ENCODE measurements around the gene NABP1.

The NABP1 gene

DNA sequence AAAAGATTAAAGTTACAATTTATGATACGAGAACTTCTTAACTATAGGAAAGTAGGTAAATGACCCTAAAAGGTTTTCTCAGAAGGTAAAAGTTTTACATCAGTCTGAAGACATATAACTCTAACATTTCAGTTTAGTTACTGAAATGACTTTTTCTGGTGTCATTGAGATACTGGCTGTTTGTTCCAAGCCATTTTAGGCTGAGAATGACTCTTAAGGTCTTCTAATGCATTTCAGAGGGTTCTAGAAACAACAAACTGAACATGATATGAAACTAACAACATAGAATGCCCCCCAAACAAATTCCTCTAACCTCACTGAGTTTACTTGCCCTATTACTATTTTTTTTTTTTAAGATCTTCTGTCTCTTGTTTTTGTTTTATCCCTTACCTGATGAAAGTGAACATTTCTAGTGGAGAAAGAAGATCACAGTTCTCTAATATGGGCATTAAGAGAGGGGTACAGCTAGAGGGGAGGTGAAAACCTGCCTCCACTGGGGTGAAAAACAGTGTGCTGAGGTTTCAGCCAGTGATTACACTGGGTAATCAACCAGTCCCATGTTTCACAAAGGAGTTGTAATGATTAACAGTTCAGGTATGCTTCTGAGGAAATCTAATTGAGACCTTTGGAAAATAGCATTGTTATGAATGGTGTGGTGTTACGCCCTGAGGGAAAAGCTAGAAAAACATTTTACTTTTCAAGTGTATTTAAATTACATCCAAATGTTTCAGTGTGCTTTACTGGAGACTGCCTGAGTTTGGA is 11.2 kb downstream of the NABP1 start:
- no peak for TF ChIP-seq POLR2A (IDR thresholded peaks at IDR 0.05; ENCODE audit: extremely low read depth, insufficient read length)
- TF ChIP-seq, protein P1, sequence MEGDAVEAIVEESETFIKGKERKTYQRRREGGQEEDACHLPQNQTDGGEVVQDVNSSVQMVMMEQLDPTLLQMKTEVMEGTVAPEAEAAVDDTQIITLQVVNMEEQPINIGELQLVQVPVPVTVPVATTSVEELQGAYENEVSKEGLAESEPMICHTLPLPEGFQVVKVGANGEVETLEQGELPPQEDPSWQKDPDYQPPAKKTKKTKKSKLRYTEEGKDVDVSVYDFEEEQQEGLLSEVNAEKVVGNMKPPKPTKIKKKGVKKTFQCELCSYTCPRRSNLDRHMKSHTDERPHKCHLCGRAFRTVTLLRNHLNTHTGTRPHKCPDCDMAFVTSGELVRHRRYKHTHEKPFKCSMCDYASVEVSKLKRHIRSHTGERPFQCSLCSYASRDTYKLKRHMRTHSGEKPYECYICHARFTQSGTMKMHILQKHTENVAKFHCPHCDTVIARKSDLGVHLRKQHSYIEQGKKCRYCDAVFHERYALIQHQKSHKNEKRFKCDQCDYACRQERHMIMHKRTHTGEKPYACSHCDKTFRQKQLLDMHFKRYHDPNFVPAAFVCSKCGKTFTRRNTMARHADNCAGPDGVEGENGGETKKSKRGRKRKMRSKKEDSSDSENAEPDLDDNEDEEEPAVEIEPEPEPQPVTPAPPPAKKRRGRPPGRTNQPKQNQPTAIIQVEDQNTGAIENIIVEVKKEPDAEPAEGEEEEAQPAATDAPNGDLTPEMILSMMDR (IDR thresholded peaks at IDR 0.05; ENCODE audit: low read depth, low read length) = no peak
- TF ChIP-seq, protein P2, sequence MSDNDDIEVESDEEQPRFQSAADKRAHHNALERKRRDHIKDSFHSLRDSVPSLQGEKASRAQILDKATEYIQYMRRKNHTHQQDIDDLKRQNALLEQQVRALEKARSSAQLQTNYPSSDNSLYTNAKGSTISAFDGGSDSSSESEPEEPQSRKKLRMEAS (IDR thresholded peaks at IDR 0.05; ENCODE audit: low read depth, low read length) = no peak
- TF ChIP-seq MYC (IDR thresholded peaks at IDR 0.05; ENCODE audit: low read depth, low read length) = no peak
- DNase-seq (ENCODE audit: low read depth) = no peak
- no peak overlapping the region for H3K4me3 ChIP-seq (ENCODE audit: low read depth, low read length)

DNA sequence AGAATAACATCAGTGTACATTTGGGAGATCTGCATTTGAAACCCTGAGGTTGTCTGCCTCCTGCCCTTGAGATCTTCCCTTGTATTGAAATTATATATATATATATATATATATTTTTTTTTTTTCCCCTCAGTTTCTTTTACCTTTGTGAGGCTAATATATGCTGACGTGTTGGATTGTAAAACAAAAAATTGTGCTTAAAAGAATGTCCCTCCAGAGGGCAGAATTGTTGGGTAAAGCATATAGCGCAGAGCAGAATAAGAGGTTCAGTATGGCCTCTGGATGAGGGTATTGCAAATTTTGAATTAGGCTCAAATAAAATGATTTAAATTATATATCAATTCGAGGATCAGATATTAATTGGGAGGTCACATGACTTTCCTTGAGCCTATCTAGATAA is 12.4 kb downstream of the NABP1 start:
- no peak for DNase-seq (ENCODE audit: low read depth)
- no peak overlapping the region for H3K4me3 ChIP-seq (ENCODE audit: low read depth, low read length)
- TF ChIP-seq, protein P1 (IDR thresholded peaks at IDR 0.05; ENCODE audit: low read depth, low read length) = no peak
- TF ChIP-seq, protein P2 (IDR thresholded peaks at IDR 0.05; ENCODE audit: low read depth, low read length) = no peak
- TF ChIP-seq POLR2A (IDR thresholded peaks at IDR 0.05; ENCODE audit: extremely low read depth, insufficient read length) (no peak), MYC (IDR thresholded peaks at IDR 0.05; ENCODE audit: low read depth, low read length) (no peak)

DNA sequence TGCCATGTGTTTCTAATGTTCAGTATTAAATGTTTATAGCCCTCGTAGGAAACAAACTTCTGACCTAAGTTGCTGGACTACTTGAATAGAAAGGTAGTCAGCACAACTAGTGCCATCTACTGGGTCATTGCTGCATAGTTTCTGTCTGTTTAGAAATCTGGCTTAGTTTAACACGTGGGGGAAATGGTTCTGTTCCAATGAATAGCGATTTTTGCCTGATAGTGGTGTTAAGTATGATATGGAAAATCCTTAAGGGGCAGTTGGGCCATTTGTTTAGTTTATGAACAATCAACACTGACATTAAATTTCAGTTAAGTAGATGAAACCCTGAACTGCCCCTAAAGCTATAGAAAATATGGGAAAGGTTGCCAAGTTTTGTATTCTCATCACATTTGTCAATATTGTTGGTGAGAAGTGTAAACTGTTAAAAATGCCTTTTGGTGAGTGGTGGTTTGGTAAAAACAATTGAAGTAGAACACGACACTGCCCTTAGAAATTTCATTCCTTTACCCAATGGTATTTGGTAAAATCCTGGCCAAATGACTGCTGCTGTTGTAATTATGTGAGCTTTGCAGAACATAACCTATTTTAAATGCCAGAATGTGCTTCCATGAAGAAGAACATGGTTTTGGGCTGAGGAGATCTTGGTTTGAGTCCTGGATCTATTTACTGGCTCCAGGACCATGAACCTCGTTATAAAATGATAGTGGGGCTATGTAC is 13.2 kb downstream of the NABP1 start:
- H3K4me3 ChIP-seq (ENCODE audit: low read depth, low read length) = no peak overlapping the region
- peak; percentile 83 for DNase-seq (ENCODE audit: low read depth)
- TF ChIP-seq POLR2A (IDR thresholded peaks at IDR 0.05; ENCODE audit: extremely low read depth, insufficient read length) (no peak), MYC (IDR thresholded peaks at IDR 0.05; ENCODE audit: low read depth, low read length) (peak; percentile 74)
- TF ChIP-seq, protein P1 (IDR thresholded peaks at IDR 0.05; ENCODE audit: low read depth, low read length) = peak; percentile 81
- TF ChIP-seq, protein P2 (IDR thresholded peaks at IDR 0.05; ENCODE audit: low read depth, low read length) = peak; percentile 80

DNA sequence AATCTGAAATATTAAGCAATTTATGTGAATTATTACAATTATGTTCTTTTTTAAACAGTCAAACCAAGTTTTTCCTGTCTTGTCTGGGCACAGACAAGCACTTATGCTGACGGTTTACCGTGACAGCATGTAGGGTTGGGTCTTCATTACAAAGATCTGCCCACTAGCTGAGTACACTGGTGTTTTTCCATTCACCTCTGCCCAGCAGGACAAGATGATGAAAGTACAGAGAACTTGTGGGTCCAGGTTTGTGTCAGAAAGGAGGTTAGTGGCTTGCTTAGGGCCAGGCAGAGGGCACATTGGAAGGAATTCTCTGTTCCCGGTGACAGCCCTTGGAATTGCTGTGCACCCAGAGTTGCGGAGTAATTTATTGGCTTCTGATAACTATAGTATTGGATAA is 14.0 kb downstream of the NABP1 start:
- H3K4me3 ChIP-seq (ENCODE audit: low read depth, low read length) = no peak overlapping the region
- no peak for DNase-seq (ENCODE audit: low read depth)
- TF ChIP-seq, protein P1 (IDR thresholded peaks at IDR 0.05; ENCODE audit: low read depth, low read length) = no peak
- TF ChIP-seq, protein P2 (IDR thresholded peaks at IDR 0.05; ENCODE audit: low read depth, low read length) = no peak
- TF ChIP-seq MYC (IDR thresholded peaks at IDR 0.05; ENCODE audit: low read depth, low read length) (no peak), POLR2A (IDR thresholded peaks at IDR 0.05; ENCODE audit: extremely low read depth, insufficient read length) (no peak)

DNA sequence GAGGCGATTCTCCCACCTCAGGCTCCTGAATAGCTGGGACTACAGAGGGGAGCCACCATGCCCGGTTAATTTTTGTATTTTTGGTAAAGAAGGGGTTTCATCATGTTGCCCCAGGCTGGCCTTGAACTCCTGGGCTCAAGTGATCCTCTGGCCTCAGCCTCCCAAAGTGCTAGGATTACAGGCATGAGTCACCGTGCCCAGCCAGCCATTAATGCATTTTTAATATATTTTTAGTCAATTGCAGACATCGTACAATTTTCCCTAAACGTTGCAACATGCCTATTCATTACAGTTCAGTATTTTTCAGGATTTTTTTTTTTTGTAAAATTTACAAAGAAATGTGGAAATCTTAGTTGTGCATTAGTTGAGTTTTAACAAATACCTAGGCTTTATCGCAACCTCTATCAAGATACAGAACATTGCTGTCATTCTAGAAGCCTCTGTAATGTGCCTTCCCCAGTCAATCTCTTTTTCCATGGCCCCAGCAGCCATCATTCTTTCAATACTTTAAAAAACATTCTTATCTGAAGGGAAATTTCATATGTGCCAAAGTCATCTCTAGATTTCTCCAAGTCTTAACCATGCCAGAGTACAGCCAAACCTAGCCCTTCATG is 14.7 kb downstream of the NABP1 start:
- DNase-seq (ENCODE audit: low read depth) = no peak
- no peak overlapping the region for H3K4me3 ChIP-seq (ENCODE audit: low read depth, low read length)
- TF ChIP-seq, protein P2 (IDR thresholded peaks at IDR 0.05; ENCODE audit: low read depth, low read length) = no peak
- TF ChIP-seq POLR2A (IDR thresholded peaks at IDR 0.05; ENCODE audit: extremely low read depth, insufficient read length) (no peak), MYC (IDR thresholded peaks at IDR 0.05; ENCODE audit: low read depth, low read length) (no peak)
- TF ChIP-seq, protein P1 (IDR thresholded peaks at IDR 0.05; ENCODE audit: low read depth, low read length) = no peak

All from NB4 (cell line).